ENCODE measurements around the gene SSBP3. TPM values are rescaled to one million over a fixed set of nuclear protein-coding genes. Genes with fewer than 3 reads are reported as not detected.

Gene SSBP3
- total and polyA plus RNA-seq, 2 experiments from 2014 or later = 6.2 to 19.9 TPM

GRCh38 chr1:54253480-54253879, 152.7 kb downstream of the SSBP3 start:
- in situ Hi-C loops (cut with MboI) = no loop called here
- Histone ChIP-seq H3K79me2 (ENCODE audit: insufficient read depth) (0 out of 2 replicates have a peak, but pooled peaks cover 4% of the 10 kb centered on the region), H3K9me3 (ENCODE audit: low read depth) (no peaks in the 10 kb centered on the region), H3K9me2 (ENCODE audit: insufficient read depth) (no peaks in the 10 kb centered on the region), H3K27ac (peak overlapping the region; percentile 68), H3K9ac (peak overlapping the region; percentile 53), H3K4me3 (no peak overlapping the region), H3K4me2 (ENCODE audit: unreplicated experiment) (peak overlapping the region; percentile 50), H3K36me3 (ENCODE audit: low read depth) (no peaks in the 10 kb centered on the region), H3K27me3 (replicated peaks; ENCODE audit: insufficient read depth) (no peaks in the 10 kb centered on the region), H3K4me1 (ENCODE audit: insufficient read depth) (peaks cover 45% of the 10 kb centered on the region), H4K20me1 (ENCODE audit: insufficient read depth) (no peaks in the 10 kb centered on the region), H3F3A (ENCODE audit: insufficient read depth) (peaks cover 20% of the 10 kb centered on the region), H2AFZ (no peak overlapping the region)
- peak; percentile 97 for DNase-seq
- no peak for TF ChIP-seq EZH2phosphoT487 (IDR thresholded peaks at IDR 0.05; ENCODE audit: insufficient read depth, low read depth)
- TF ChIP-seq EZH2 (IDR thresholded peaks at IDR 0.05; ENCODE audit: insufficient read depth, poor library complexity, severe bottlenecking) = no peak
- 15 to 24% methylated on average over 5 of the region's 5 CpGs for WGBS, 2 experiments (ENCODE audit: low coverage in 1 of 2, low lambda C conversion rate in 2 of 2, missing lambda C conversion rate in 2 of 2)

DNA sequence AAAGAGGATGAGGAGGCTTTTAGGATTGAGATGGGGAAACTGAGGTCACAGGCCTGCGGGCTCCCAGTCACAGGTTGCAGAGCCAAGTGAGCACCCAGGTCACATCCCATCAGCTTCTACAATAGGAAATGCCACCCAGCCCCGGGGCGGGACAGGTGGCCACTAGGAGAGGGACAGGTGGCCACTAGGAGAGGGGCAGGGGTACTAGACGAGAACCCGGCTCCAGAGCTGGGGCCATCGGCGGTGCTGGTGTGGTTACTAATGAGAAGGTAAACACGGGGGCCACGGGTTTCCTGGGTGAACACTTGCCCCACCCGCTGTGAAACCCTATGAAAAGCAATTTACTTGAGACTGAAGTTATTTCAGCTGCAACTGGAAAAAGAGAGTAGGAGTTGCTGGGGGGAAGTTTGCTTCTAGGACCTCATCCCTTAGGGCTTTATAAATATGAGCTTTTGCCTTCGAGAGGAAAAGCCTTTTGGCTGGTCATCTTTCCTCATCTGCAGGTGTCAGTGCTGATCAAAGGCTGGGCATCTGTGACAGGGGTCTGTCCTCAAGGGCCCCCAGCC, 153.7 kb downstream of the SSBP3 start:
- Histone ChIP-seq H3K9me3 (ENCODE audit: low read depth) (no peaks in the 10 kb centered on the region), H4K20me1 (ENCODE audit: insufficient read depth) (no peaks in the 10 kb centered on the region), H3F3A (ENCODE audit: insufficient read depth) (peaks cover 20% of the 10 kb centered on the region), H3K4me2 (ENCODE audit: unreplicated experiment) (no peak overlapping the region), H2AFZ (no peak overlapping the region), H3K27me3 (replicated peaks; ENCODE audit: insufficient read depth) (no peaks in the 10 kb centered on the region), H3K9ac (no peak overlapping the region), H3K36me3 (ENCODE audit: low read depth) (no peaks in the 10 kb centered on the region), H3K4me1 (ENCODE audit: insufficient read depth) (peaks cover 45% of the 10 kb centered on the region), H3K27ac (no peak overlapping the region), H3K4me3 (no peak overlapping the region), H3K79me2 (ENCODE audit: insufficient read depth) (0 out of 2 replicates have a peak, but pooled peaks cover 3% of the 10 kb centered on the region), H3K9me2 (ENCODE audit: insufficient read depth) (no peaks in the 10 kb centered on the region)
- in situ Hi-C loops (cut with MboI) = no loop called here
- WGBS, 2 experiments (ENCODE audit: low coverage in 1 of 2, low lambda C conversion rate in 2 of 2, missing lambda C conversion rate in 2 of 2) = 93 to 95% methylated on average over 11 of the region's 11 CpGs
- DNase-seq = no peak
- no peak for TF ChIP-seq EZH2 (IDR thresholded peaks at IDR 0.05; ENCODE audit: insufficient read depth, poor library complexity, severe bottlenecking)
- TF ChIP-seq EZH2phosphoT487 (IDR thresholded peaks at IDR 0.05; ENCODE audit: insufficient read depth, low read depth) = no peak

DNA sequence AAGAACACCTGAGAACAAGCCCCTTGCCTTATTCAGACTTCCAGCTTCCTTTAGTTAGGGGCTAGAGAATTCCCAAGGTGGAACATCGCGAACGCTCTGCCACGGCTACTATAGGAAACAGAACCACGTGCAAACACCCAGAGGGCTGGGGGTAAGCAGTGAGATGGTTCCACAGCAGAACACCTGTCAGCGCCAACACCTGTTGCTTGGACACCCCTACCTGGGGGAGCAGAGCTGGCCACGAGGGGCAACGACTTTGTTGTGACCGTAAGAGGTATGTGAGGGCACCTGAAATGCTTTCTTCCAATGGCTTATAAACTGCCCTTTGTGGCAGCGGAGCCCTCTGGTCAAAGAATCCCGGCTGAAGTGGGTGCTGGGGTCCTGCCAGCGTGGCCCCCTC, 155.5 kb downstream of the SSBP3 start:
- Histone ChIP-seq H4K20me1 (ENCODE audit: insufficient read depth) (no peaks in the 10 kb centered on the region), H3K4me3 (no peak overlapping the region), H2AFZ (no peak overlapping the region), H3K9me3 (ENCODE audit: low read depth) (no peaks in the 10 kb centered on the region), H3K9ac (no peak overlapping the region), H3F3A (ENCODE audit: insufficient read depth) (peaks cover 20% of the 10 kb centered on the region), H3K27ac (no peak overlapping the region), H3K36me3 (ENCODE audit: low read depth) (no peaks in the 10 kb centered on the region), H3K27me3 (replicated peaks; ENCODE audit: insufficient read depth) (no peaks in the 10 kb centered on the region), H3K4me1 (ENCODE audit: insufficient read depth) (peaks cover 45% of the 10 kb centered on the region), H3K4me2 (ENCODE audit: unreplicated experiment) (no peak overlapping the region), H3K9me2 (ENCODE audit: insufficient read depth) (no peaks in the 10 kb centered on the region), H3K79me2 (ENCODE audit: insufficient read depth) (no peaks in the 10 kb centered on the region)
- no peak for DNase-seq
- TF ChIP-seq EZH2phosphoT487 (IDR thresholded peaks at IDR 0.05; ENCODE audit: insufficient read depth, low read depth) (no peak), EZH2 (IDR thresholded peaks at IDR 0.05; ENCODE audit: insufficient read depth, poor library complexity, severe bottlenecking) (no peak)
- 94 to 96% methylated on average over 12 of the region's 12 CpGs for WGBS, 2 experiments (ENCODE audit: low coverage in 1 of 2, low lambda C conversion rate in 2 of 2, missing lambda C conversion rate in 2 of 2)
- in situ Hi-C loops (cut with MboI) = no loop called here

DNA sequence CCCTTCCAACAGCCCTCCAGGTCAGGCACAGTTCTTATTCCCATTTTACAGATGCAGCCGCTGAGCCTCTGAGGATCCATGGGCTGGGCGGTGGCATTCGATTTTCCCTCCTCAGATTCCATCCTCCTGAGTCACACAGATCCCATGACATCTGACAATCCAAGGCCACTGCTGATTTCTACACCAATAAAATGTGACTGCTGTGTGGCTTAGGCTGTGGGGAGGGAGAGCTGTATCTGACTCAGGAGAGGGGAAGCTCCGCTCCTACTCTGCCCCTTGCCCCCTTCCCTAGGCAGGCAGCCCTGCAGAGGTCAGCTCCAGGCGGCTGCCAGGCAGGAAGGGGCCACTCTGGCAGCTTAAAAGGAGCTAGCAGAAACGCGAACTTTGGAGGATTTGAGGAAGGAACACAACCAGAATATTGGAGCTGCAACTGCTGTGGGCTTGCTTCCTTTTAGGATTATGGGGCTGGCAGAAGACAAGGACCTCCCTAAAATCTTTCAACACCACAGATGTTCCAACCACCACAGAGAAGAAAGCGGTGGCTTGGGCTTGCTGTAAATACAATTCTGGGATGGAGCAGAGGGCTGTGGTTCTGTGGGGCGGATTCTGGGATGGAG, 156.3 kb downstream of the SSBP3 start:
- DNase-seq = peak; percentile 78
- Histone ChIP-seq H3K79me2 (ENCODE audit: insufficient read depth) (no peaks in the 10 kb centered on the region), H3K4me2 (ENCODE audit: unreplicated experiment) (peak overlapping the region; percentile 32), H3K27me3 (replicated peaks; ENCODE audit: insufficient read depth) (no peaks in the 10 kb centered on the region), H3K36me3 (ENCODE audit: low read depth) (no peaks in the 10 kb centered on the region), H3K4me1 (ENCODE audit: insufficient read depth) (peaks cover 39% of the 10 kb centered on the region), H3K9me2 (ENCODE audit: insufficient read depth) (no peaks in the 10 kb centered on the region), H4K20me1 (ENCODE audit: insufficient read depth) (no peaks in the 10 kb centered on the region), H2AFZ (no peak overlapping the region), H3F3A (ENCODE audit: insufficient read depth) (peaks cover 20% of the 10 kb centered on the region), H3K9ac (peak overlapping the region; percentile 43; the same call in 1 of the 2 replicates), H3K9me3 (ENCODE audit: low read depth) (no peaks in the 10 kb centered on the region), H3K27ac (peak overlapping the region; percentile 68), H3K4me3 (no peak overlapping the region)
- 25 to 30% methylated on average over 9 of the region's 9 CpGs for WGBS, 2 experiments (ENCODE audit: low coverage in 1 of 2, low lambda C conversion rate in 2 of 2, missing lambda C conversion rate in 2 of 2)
- TF ChIP-seq EZH2phosphoT487 (IDR thresholded peaks at IDR 0.05; ENCODE audit: insufficient read depth, low read depth) (no peak), EZH2 (IDR thresholded peaks at IDR 0.05; ENCODE audit: insufficient read depth, poor library complexity, severe bottlenecking) (no peak)
- in situ Hi-C loops (cut with MboI) = no loop called here
